CD4-positive, alpha-beta memory T cell (primary cell): ENCODE results near the gene ELFN1. TPM values are rescaled to one million over a fixed set of nuclear protein-coding genes. Genes with fewer than 3 reads are reported as not detected.

Source experiments
- CTCF ChIA-PET: fragments of 350-600 bp; sonication (Branson Sonifier 250); formaldehyde crosslinking; loops from one replicate; lab custom pipeline; 2021; ENCODE audit warnings: inconsistent platforms; ENCODE audit not compliant: partially characterized antibody; lab: Charles Lee
- POLR2A ChIA-PET: fragments of 350-600 bp; sonication (Branson Sonifier 250); formaldehyde crosslinking; loops from one replicate; lab custom pipeline; 2021; ENCODE audit not compliant: partially characterized antibody; lab: Charles Lee
- DNase-seq, 5 donors: peaks; one replicate each; pipeline versions ENCODE4 v3.0.0 to v3.0.0-alpha.2; 2020 to 2022; ENCODE audit warnings: mixed read lengths in 1 of 5
- H3K27ac ChIP-seq: one replicate; pipeline ENCODE4 v1.7.0; 2013; ENCODE audit warnings: low read depth, low read length
- H3K27me3 ChIP-seq: 2 replicates; pipeline ENCODE4 v1.7.0; 2013; ENCODE audit warnings: mild to moderate bottlenecking, low read length, moderate library complexity; ENCODE audit not compliant: insufficient read depth
- H3K36me3 ChIP-seq: 2 replicates; pipeline ENCODE4 v1.7.0; 2013; ENCODE audit warnings: mild to moderate bottlenecking, low read length, moderate library complexity; ENCODE audit not compliant: insufficient read depth
- H3K4me1 ChIP-seq: 2 replicates; pipeline ENCODE4 v1.7.0; 2013; ENCODE audit warnings: mild to moderate bottlenecking, low read length, moderate library complexity; ENCODE audit not compliant: insufficient read depth
- H3K4me3 ChIP-seq, 2 donors: one replicate each; pipeline ENCODE4 v1.7.0; 2013; ENCODE audit warnings: low read length in 2 of 2, mild to moderate bottlenecking in 1 of 2
- H3K9me3 ChIP-seq, 2 donors: one replicate each; pipeline ENCODE4 v1.7.0; 2013; ENCODE audit warnings: low read length in 2 of 2, control low read depth in 1 of 2; ENCODE audit not compliant: control insufficient read depth in 1 of 2
- H3K27ac Mint-ChIP-seq, 7 donors: one replicate each; pipeline ENCODE4 v1.8.0; 2020 to 2021; ENCODE audit warnings: mixed read lengths in 7 of 7, mild to moderate bottlenecking in 6 of 7, inconsistent platforms in 3 of 7, moderate library complexity in 3 of 7
- H3K27me3 Mint-ChIP-seq, 2 donors: one replicate each; pipeline ENCODE4 v1.8.0; 2020 to 2021; ENCODE audit warnings: mixed read lengths in 2 of 2
- H3K36me3 Mint-ChIP-seq, 2 donors: one replicate each; pipeline ENCODE4 v1.8.0; 2020 to 2021; ENCODE audit warnings: mixed read lengths in 2 of 2, inconsistent platforms in 1 of 2, mild to moderate bottlenecking in 1 of 2
- H3K4me1 Mint-ChIP-seq, 4 donors: one replicate each; pipeline ENCODE4 v1.8.0; 2020 to 2021; ENCODE audit warnings: mixed read lengths in 4 of 4, mild to moderate bottlenecking in 1 of 4
- H3K4me3 Mint-ChIP-seq, 8 donors: one replicate each; pipeline ENCODE4 v1.8.0; 2020 to 2021; ENCODE audit warnings: mixed read lengths in 8 of 8, mild to moderate bottlenecking in 7 of 8, moderate library complexity in 6 of 8, inconsistent platforms in 3 of 8
- H3K9me3 Mint-ChIP-seq, 8 donors: one replicate each; pipeline ENCODE4 v1.8.0; 2020 to 2021; ENCODE audit warnings: mixed read lengths in 8 of 8, mild to moderate bottlenecking in 5 of 8, inconsistent platforms in 3 of 8, moderate library complexity in 1 of 8
- intact Hi-C: fragments of 100-400 bp; cut with micrococcal nuclease; formaldehyde crosslinking; loops from one replicate; pipeline ENCODE4 v1.15.1; 2023
- polyA plus RNA-seq, 2 donors: library from polyadenylated mRNA; unstranded; fragments of 300-500 nt; fragmentation: Illumina TruSeq; gene quantifications; one replicate each; pipeline ENCODE4 v1.2.3, GENCODE V29; 2021
- total RNA-seq, 2 experiments: library from RNA; stranded (reverse); gene quantifications; one replicate each; pipeline ENCODE4 v1.2.3, GENCODE V29; 2021

ELFN1 gene
- total and polyA plus RNA-seq, 4 experiments from 2014 or later, result 0.12 TPM; not detected in 3

GRCh38 chr7:1695800-1696454 lies 25.9 kb downstream of the ELFN1 start:
- ChIA-PET POLR2A (no interaction called here), CTCF (no interaction called here)
- H3K36me3 Mint-ChIP-seq, result no peaks in the 10 kb centered on the region
- intact Hi-C loops, result no loop called here
- peaks cover 0 to 3% (median 0%) of the 10 kb centered on the region in 4 donors for H3K4me1 Mint-ChIP-seq
- no peak overlapping the region for H3K4me3 Mint-ChIP-seq
- H3K9me3 Mint-ChIP-seq, result no peaks in the 10 kb centered on the region
- H3K4me3 ChIP-seq, result no peak overlapping the region
- no peak for DNase-seq
- no peaks in the 10 kb centered on the region for H3K27me3 ChIP-seq
- peaks cover 3 to 4% of the 10 kb centered on the region in 2 donors for H3K27me3 Mint-ChIP-seq
- no peaks in the 10 kb centered on the region for H3K36me3 ChIP-seq
- no peak overlapping the region for H3K27ac ChIP-seq
- H3K9me3 ChIP-seq, result no peaks in the 10 kb centered on the region
- no peaks in the 10 kb centered on the region for H3K4me1 ChIP-seq
- peak overlapping the region in 1 of 7 donors; percentile 70 for H3K27ac Mint-ChIP-seq

GRCh38 chr7:1696671-1697498 lies 26.8 kb downstream of the ELFN1 start:
- Mint-ChIP-seq H3K9me3 (peaks cover 0 to 2% (median 0%) of the 10 kb centered on the region in 8 donors), H3K27ac (peak overlapping the region in 1 of 7 donors; percentile 43), H3K27me3 (peaks cover 3 to 6% of the 10 kb centered on the region in 2 donors), H3K4me3 (no peak overlapping the region), H3K4me1 (peaks cover 0 to 3% (median 0%) of the 10 kb centered on the region in 4 donors), H3K36me3 (no peaks in the 10 kb centered on the region)
- Histone ChIP-seq H3K4me3 (no peak overlapping the region), H3K27me3 (no peaks in the 10 kb centered on the region), H3K36me3 (no peaks in the 10 kb centered on the region), H3K9me3 (no peaks in the 10 kb centered on the region), H3K27ac (no peak overlapping the region), H3K4me1 (no peaks in the 10 kb centered on the region)
- POLR2A ChIA-PET, result no interaction called here
- no peak for DNase-seq
- CTCF ChIA-PET, result no interaction called here
- intact Hi-C loops, result no loop called here

GRCh38 chr7:1697499-1698125 lies 27.5 kb downstream of the ELFN1 start:
- peak overlapping the region in 2 of 8 donors; percentile 20 to 65 for H3K4me3 Mint-ChIP-seq

GRCh38 chr7:1698201-1698600 lies 28.1 kb downstream of the ELFN1 start:
- peaks cover 0 to 6% of the 10 kb centered on the region in 2 donors for H3K9me3 ChIP-seq

More at GRCh38 chr7:1697499-1698125, 27.5 kb downstream of the ELFN1 start:
- Mint-ChIP-seq H3K36me3 (no peaks in the 10 kb centered on the region), H3K27ac (peak overlapping the region in 1 of 7 donors; percentile 43), H3K4me1 (peaks cover 0 to 3% (median 0%) of the 10 kb centered on the region in 4 donors), H3K27me3 (peaks cover 0 to 6% of the 10 kb centered on the region in 2 donors), H3K9me3 (peaks cover 0 to 8% (median 1%) of the 10 kb centered on the region in 8 donors)
- POLR2A ChIA-PET, result no interaction called here
- CTCF ChIA-PET, result no interaction called here
- H3K4me1 ChIP-seq, result no peaks in the 10 kb centered on the region
- H3K9me3 ChIP-seq, result peaks cover 0 to under 1% of the 10 kb centered on the region in 2 donors
- intact Hi-C loops, result no loop called here
- no peaks in the 10 kb centered on the region for H3K27me3 ChIP-seq
- H3K36me3 ChIP-seq, result no peaks in the 10 kb centered on the region
- H3K27ac ChIP-seq, result no peak overlapping the region
- no peak overlapping the region for H3K4me3 ChIP-seq
- no peak for DNase-seq

GRCh38 chr7:1698951-1699350 lies 28.9 kb downstream of the ELFN1 start:
- ChIA-PET CTCF (no interaction called here), POLR2A (no interaction called here)
- H3K27me3 ChIP-seq, result no peaks in the 10 kb centered on the region
- Mint-ChIP-seq H3K4me3 (no peak overlapping the region), H3K27ac (peak overlapping the region in 1 of 7 donors; percentile 26), H3K4me1 (peaks cover 0 to 3% (median 0%) of the 10 kb centered on the region in 4 donors), H3K36me3 (no peaks in the 10 kb centered on the region), H3K9me3 (peaks cover 0 to 14% (median 8%) of the 10 kb centered on the region in 8 donors), H3K27me3 (peaks cover 0 to 6% of the 10 kb centered on the region in 2 donors)
- H3K27ac ChIP-seq, result no peak overlapping the region
- H3K4me3 ChIP-seq, result no peak overlapping the region
- no peaks in the 10 kb centered on the region for H3K36me3 ChIP-seq
- no peak for DNase-seq
- intact Hi-C loops, result no loop called here
- no peaks in the 10 kb centered on the region for H3K4me1 ChIP-seq
- peaks cover 0 to 6% of the 10 kb centered on the region in 2 donors for H3K9me3 ChIP-seq

More at GRCh38 chr7:1698201-1698600, 28.1 kb downstream of the ELFN1 start:
- POLR2A ChIA-PET, result no interaction called here
- Histone ChIP-seq H3K4me3 (no peak overlapping the region), H3K27me3 (no peaks in the 10 kb centered on the region), H3K4me1 (no peaks in the 10 kb centered on the region), H3K36me3 (no peaks in the 10 kb centered on the region), H3K27ac (no peak overlapping the region)
- H3K4me3 Mint-ChIP-seq, result peak overlapping the region in 1 of 8 donors; percentile 20
- intact Hi-C loops, result no loop called here
- H3K4me1 Mint-ChIP-seq, result peaks cover 0 to 3% (median 0%) of the 10 kb centered on the region in 4 donors
- H3K36me3 Mint-ChIP-seq, result no peaks in the 10 kb centered on the region
- no peak for DNase-seq
- H3K27ac Mint-ChIP-seq, result no peak overlapping the region
- peaks cover 0 to 12% (median 5%) of the 10 kb centered on the region in 8 donors for H3K9me3 Mint-ChIP-seq
- CTCF ChIA-PET, result no interaction called here
- H3K27me3 Mint-ChIP-seq, result peaks cover 0 to 6% of the 10 kb centered on the region in 2 donors

GRCh38 chr7:1700086-1700485 lies 30.0 kb downstream of the ELFN1 start:
- intact Hi-C loops, result no loop called here

More at GRCh38 chr7:1700086-1700485, 30.0 kb downstream of the ELFN1 start:
- Histone ChIP-seq H3K9me3 (peaks cover 0 to 6% of the 10 kb centered on the region in 2 donors), H3K27ac (no peak overlapping the region), H3K27me3 (no peaks in the 10 kb centered on the region), H3K4me1 (no peaks in the 10 kb centered on the region), H3K4me3 (no peak overlapping the region), H3K36me3 (no peaks in the 10 kb centered on the region)
- H3K27ac Mint-ChIP-seq, result no peak overlapping the region
- H3K4me3 Mint-ChIP-seq, result no peak overlapping the region
- POLR2A ChIA-PET, result no interaction called here
- CTCF ChIA-PET, result no interaction called here
- H3K9me3 Mint-ChIP-seq, result peaks cover 0 to 14% (median 8%) of the 10 kb centered on the region in 8 donors
- no peak for DNase-seq
- H3K27me3 Mint-ChIP-seq, result peaks cover 0 to 6% of the 10 kb centered on the region in 2 donors
- no peaks in the 10 kb centered on the region for H3K36me3 Mint-ChIP-seq
- H3K4me1 Mint-ChIP-seq, result peaks cover 0 to 3% (median 0%) of the 10 kb centered on the region in 4 donors
